ENCODE data around the gene RAB3GAP1. TPM values are rescaled to one million over a fixed set of nuclear protein-coding genes. Genes with fewer than 3 reads are reported as not detected.

Gene RAB3GAP1
- total and polyA plus RNA-seq, 2 of the 4 experiments (the other 2 are of a cell fraction): 21.2 to 65.8 TPM

DNA sequence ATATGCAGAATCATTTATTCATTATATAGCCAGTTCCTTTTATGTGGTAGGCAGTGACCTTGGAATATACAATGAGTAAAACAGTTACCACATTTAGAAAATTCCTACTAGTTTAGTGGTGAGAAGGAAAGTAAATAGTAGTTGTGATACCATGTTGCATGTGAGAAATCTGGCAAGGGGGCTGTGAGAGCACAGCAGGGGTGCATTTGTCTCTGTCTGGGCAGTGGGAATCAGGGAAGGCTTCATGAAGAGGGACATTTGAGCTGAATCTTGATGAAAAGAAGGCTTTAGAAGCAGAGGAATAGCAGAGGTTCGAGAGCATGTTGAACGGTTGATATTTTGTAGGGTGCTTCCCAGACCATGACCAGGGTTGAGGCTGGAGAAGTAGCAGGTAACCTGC, 78.7 kb downstream of the RAB3GAP1 start:
- BruUV-seq (replicated peaks): no TSS peak
- CTCF ChIA-PET: no interaction called here

More for the DNA sequence above, 78.7 kb downstream of the RAB3GAP1 start:
- Histone ChIP-seq H2AK9ac (replicated peaks; ENCODE audit: low read depth, low read length, poor library complexity) (no peak overlapping the region), H4K5ac (ENCODE audit: low read depth, low read length) (no peak overlapping the region), H3K18ac (ENCODE audit: low read depth, low read length) (no peak overlapping the region), H3K56ac (ENCODE audit: extremely low read depth, insufficient read depth, low read length) (no peak overlapping the region), H3K79me1 (ENCODE audit: low read depth in 1 of 2, low read length in 2 of 2) (peaks cover 0 to 4% of the 10 kb centered on the region in 2 experiments; a peak in 3 of 4 replicates), H3K4me1 (ENCODE audit: control insufficient read depth, insufficient read depth, low read length) (no peaks in the 10 kb centered on the region), H3K27me3 (ENCODE audit: control insufficient read depth, insufficient read depth, low read length) (no peaks in the 10 kb centered on the region), H3K14ac (replicated peaks; ENCODE audit: low read depth, low read length) (no peak overlapping the region), H4K20me1 (ENCODE audit: insufficient read depth, low read length) (no peaks in the 10 kb centered on the region), H3K36me3 (ENCODE audit: control insufficient read depth, insufficient read depth, low read length) (peaks cover 18% of the 10 kb centered on the region), H2BK15ac (ENCODE audit: low read depth, low read length) (no peak overlapping the region), H4K91ac (ENCODE audit: insufficient read depth, low read depth, low read length) (no peak overlapping the region), H3K4ac (ENCODE audit: low read depth, low read length) (no peak overlapping the region), H3K23ac (ENCODE audit: low read depth, low read length) (no peak overlapping the region), H3K9me3 (ENCODE audit: control insufficient read depth, insufficient read depth, low read length) (no peaks in the 10 kb centered on the region), H4K8ac (ENCODE audit: low read depth in 2 of 2, low read length in 2 of 2) (no peak overlapping the region), H2AK5ac (ENCODE audit: low read depth, low read length) (no peak overlapping the region), H3K4me2 (ENCODE audit: low read depth, low read length) (no peak overlapping the region), H2BK5ac (ENCODE audit: low read depth, low read length, poor library complexity, severe bottlenecking) (no peak overlapping the region), H3K27ac (ENCODE audit: insufficient read depth, low read length) (no peak overlapping the region), H2BK20ac (ENCODE audit: low read depth, low read length) (no peak overlapping the region), H3K9ac (ENCODE audit: low read depth, low read length) (no peak overlapping the region), H3K9me1 (ENCODE audit: insufficient read depth, low read length) (peaks cover 2% of the 10 kb centered on the region; the same call in 1 of the 2 replicates), H2BK120ac (ENCODE audit: low read depth, low read length) (no peak overlapping the region), H2AFZ (replicated peaks; ENCODE audit: low read length, poor library complexity) (no peak overlapping the region), H3K4me3 (ENCODE audit: insufficient read depth, low read depth, low read length) (no peak overlapping the region)
- in situ Hi-C loops (cut with MboI; ENCODE audit: low sequenced_read_pairs): no loop called here
- ATAC-seq (ENCODE audit: low read depth) (no peak), DNase-seq (no peak)
- dilution Hi-C loops (cut with HindIII; ENCODE audit: low sequenced_read_pairs, unreplicated experiment): no loop called here
- no CpG with 5 or more reads among the region's 2 CpGs for WGBS, 2 experiments (ENCODE audit: extremely low coverage in 2 of 2, insufficient read length in 1 of 2)
- TF ChIP-seq RAD21 (IDR thresholded peaks at IDR 0.05; ENCODE audit: low read length): no peak
- TF ChIP-seq, protein P1, sequence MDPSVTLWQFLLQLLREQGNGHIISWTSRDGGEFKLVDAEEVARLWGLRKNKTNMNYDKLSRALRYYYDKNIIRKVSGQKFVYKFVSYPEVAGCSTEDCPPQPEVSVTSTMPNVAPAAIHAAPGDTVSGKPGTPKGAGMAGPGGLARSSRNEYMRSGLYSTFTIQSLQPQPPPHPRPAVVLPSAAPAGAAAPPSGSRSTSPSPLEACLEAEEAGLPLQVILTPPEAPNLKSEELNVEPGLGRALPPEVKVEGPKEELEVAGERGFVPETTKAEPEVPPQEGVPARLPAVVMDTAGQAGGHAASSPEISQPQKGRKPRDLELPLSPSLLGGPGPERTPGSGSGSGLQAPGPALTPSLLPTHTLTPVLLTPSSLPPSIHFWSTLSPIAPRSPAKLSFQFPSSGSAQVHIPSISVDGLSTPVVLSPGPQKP (IDR thresholded peaks at IDR 0.05; ENCODE audit: borderline replicate concordance, low read depth, low read length): no peak
- intact Hi-C loops (cut with micrococcal nuclease): no loop called here
- POLR2A ChIA-PET (ENCODE audit: unreplicated experiment): no interaction called here
